Measurements from ENCODE around the gene UCN2. TPM values are rescaled to one million over a fixed set of nuclear protein-coding genes. Genes with fewer than 3 reads are reported as not detected.

UCN2 gene
- total RNA-seq, 1 experiment from 2014 or later: 1.8 TPM

- intact Hi-C loops (cut with micrococcal nuclease; ENCODE audit: unreplicated experiment): no loop called here
- ChIA-PET POLR2A (no interaction called here), CTCF (no interaction called here)
- Histone ChIP-seq H3K9me3 (ENCODE audit: control insufficient read depth, insufficient read depth, low read depth, low read length) (no peaks in the 10 kb centered on the region), H3K27ac (ENCODE audit: low read length) (no peak overlapping the region), H3K4me3 (ENCODE audit: low read depth in 2 of 2, low read length in 2 of 2) (no peak overlapping the region), H3K36me3 (ENCODE audit: control insufficient read depth, insufficient read depth, low read length) (no peaks in the 10 kb centered on the region), H3K27me3 (ENCODE audit: control insufficient read depth, insufficient read depth, low read length) (no peaks in the 10 kb centered on the region), H3K4me1 (ENCODE audit: control insufficient read depth, insufficient read depth, low read length) (no peaks in the 10 kb centered on the region)
- DNase-seq (ENCODE audit: low read depth, low spot score): no peak
- TF ChIP-seq REST (IDR thresholded peaks at IDR 0.05; ENCODE audit: insufficient read depth in 1 of 2, low read depth in 2 of 2, low read length in 1 of 2) (no peak), TCF7L2 (IDR thresholded peaks at IDR 0.05; ENCODE audit: low read depth, low read length) (no peak), CTCF (IDR thresholded peaks at IDR 0.05) (no peak), POLR2AphosphoS5 (IDR thresholded peaks at IDR 0.05; ENCODE audit: low read depth, low read length) (no peak), SIN3A (IDR thresholded peaks at IDR 0.05; ENCODE audit: borderline replicate concordance, insufficient read depth, low read depth, low read length) (no peak)
- in situ Hi-C loops (cut with HindIII; ENCODE audit: low pct_unique_long_range_greater_than_20kb, low sequenced_read_pairs): no loop called here
- BruUV-seq (replicated peaks): no TSS peak
- no peak for ATAC-seq
These were observed 35.5 kb downstream of the UCN2 start for GRCh38 chr3:48528048-48528447.

- in situ Hi-C loops (cut with HindIII; ENCODE audit: low pct_unique_long_range_greater_than_20kb, low sequenced_read_pairs): no loop called here
- POLR2A ChIA-PET: no interaction called here
- intact Hi-C loops (cut with micrococcal nuclease; ENCODE audit: unreplicated experiment): no loop called here
- CTCF ChIA-PET: no interaction called here
- no TSS peak for BruUV-seq (replicated peaks)
- H3K36me3 ChIP-seq (ENCODE audit: control insufficient read depth, insufficient read depth, low read length): no peaks in the 10 kb centered on the region
- H3K27me3 ChIP-seq (ENCODE audit: control insufficient read depth, insufficient read depth, low read length): no peaks in the 10 kb centered on the region
- TF ChIP-seq TCF7L2 (IDR thresholded peaks at IDR 0.05; ENCODE audit: low read depth, low read length) (no peak), REST (IDR thresholded peaks at IDR 0.05; ENCODE audit: insufficient read depth in 1 of 2, low read depth in 2 of 2, low read length in 1 of 2) (no peak), POLR2AphosphoS5 (IDR thresholded peaks at IDR 0.05; ENCODE audit: low read depth, low read length) (no peak), CTCF (IDR thresholded peaks at IDR 0.05) (no peak), SIN3A (IDR thresholded peaks at IDR 0.05; ENCODE audit: borderline replicate concordance, insufficient read depth, low read depth, low read length) (no peak)
- H3K4me3 ChIP-seq (ENCODE audit: low read depth in 2 of 2, low read length in 2 of 2): no peak overlapping the region
- DNase-seq (ENCODE audit: low read depth, low spot score): no peak
- H3K9me3 ChIP-seq (ENCODE audit: control insufficient read depth, insufficient read depth, low read depth, low read length): no peaks in the 10 kb centered on the region
- ATAC-seq: no peak
- no peaks in the 10 kb centered on the region for H3K4me1 ChIP-seq (ENCODE audit: control insufficient read depth, insufficient read depth, low read length)
- no peak overlapping the region for H3K27ac ChIP-seq (ENCODE audit: low read length)
These were observed 38.6 kb downstream of the UCN2 start for GRCh38 chr3:48524970-48525369.
